SHP77 (cell line): ENCODE measurements around the gene LILRA6.
"Not testable (repeated sequence)": the region's sequence is repeated elsewhere in the genome, so short reads cannot be mapped to it uniquely, and the experiment has no call there.

ENCODE experiments used
- DNase-seq, 2 experiments: peaks; one replicate each; lab custom pipeline; 2025; lab: John Stamatoyannopoulos, UW

The LILRA6 gene

GRCh38 chr19:54231077-54231931 is 11.3 kb downstream of the LILRA6 start:
- DNase-seq: peak; percentile 58 to 73

- DNase-seq: no peak
Observed at GRCh38 chr19:54230031-54230430, 12.6 kb downstream of the LILRA6 start.

- no peak for DNase-seq
Observed at GRCh38 chr19:54229146-54229545, 13.4 kb downstream of the LILRA6 start.

- not testable (repeated sequence) for DNase-seq
Observed at GRCh38 chr19:54224619-54225018, 18.0 kb downstream of the LILRA6 start.

GRCh38 chr19:54223937-54224281 is 18.7 kb downstream of the LILRA6 start:
- not testable (repeated sequence) for DNase-seq

GRCh38 chr19:54223277-54223936 is 19.2 kb downstream of the LILRA6 start:
- DNase-seq: not testable (repeated sequence)

GRCh38 chr19:54222474-54223276 is 19.9 kb downstream of the LILRA6 start, which contains the start of gene LILRB3:
TSS of gene LILRB3 (minus strand) at chr19:54223007. CDS start at chr19:54222976, 31 bp downstream.
- DNase-seq: not testable (repeated sequence)

- DNase-seq: not testable (repeated sequence)
Observed at GRCh38 chr19:54221947-54222346, 20.6 kb downstream of the LILRA6 start.

GRCh38 chr19:54219702-54220101 is 22.9 kb downstream of the LILRA6 start:
- DNase-seq: not testable (repeated sequence)

GRCh38 chr19:54218960-54219661 is 23.5 kb downstream of the LILRA6 start:
- no peak for DNase-seq

GRCh38 chr19:54218259-54218658 is 24.3 kb downstream of the LILRA6 start:
- DNase-seq: no peak

GRCh38 chr19:54217517-54218247 is 24.9 kb downstream of the LILRA6 start:
- DNase-seq: not testable (repeated sequence)

GRCh38 chr19:54216869-54217268 is 25.7 kb downstream of the LILRA6 start:
- no peak for DNase-seq

- not testable (repeated sequence) for DNase-seq
Observed at GRCh38 chr19:54214734-54215133, 27.9 kb downstream of the LILRA6 start.

- not testable (repeated sequence) for DNase-seq
Observed at GRCh38 chr19:54214217-54214616, 28.4 kb downstream of the LILRA6 start.

- DNase-seq: no peak
Observed at GRCh38 chr19:54211235-54211634, 31.4 kb downstream of the LILRA6 start.

- peak; percentile 88 to 91 for DNase-seq
Observed at GRCh38 chr19:54209811-54210494, 32.6 kb downstream of the LILRA6 start.

- no peak for DNase-seq
Observed at GRCh38 chr19:54209058-54209810, 33.4 kb downstream of the LILRA6 start.

- DNase-seq: no peak
Observed at GRCh38 chr19:54208784-54209057, 33.9 kb downstream of the LILRA6 start.
